ENCODE measurements around the gene VRK1.

DNA sequence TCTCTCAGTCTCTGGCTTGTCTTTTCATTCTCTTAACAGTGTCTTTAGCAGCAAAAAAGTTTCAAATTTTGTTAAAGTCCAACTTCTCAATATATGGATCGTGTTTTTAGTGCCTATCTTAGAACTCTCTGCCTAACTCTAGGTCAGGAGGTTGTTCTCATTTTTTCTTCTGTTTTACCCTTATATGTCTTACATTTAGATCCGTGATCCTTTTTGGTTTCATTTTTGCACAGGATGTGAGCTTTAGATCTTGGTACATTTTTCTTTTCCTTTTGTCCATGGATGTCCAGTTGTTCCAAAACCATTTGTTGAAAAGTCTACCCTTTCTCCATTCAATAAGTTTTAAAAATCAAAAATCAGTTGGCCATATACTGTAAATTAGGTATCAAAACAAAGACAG is 6.8 kb downstream of the VRK1 start:
- TF ChIP-seq, protein P1, sequence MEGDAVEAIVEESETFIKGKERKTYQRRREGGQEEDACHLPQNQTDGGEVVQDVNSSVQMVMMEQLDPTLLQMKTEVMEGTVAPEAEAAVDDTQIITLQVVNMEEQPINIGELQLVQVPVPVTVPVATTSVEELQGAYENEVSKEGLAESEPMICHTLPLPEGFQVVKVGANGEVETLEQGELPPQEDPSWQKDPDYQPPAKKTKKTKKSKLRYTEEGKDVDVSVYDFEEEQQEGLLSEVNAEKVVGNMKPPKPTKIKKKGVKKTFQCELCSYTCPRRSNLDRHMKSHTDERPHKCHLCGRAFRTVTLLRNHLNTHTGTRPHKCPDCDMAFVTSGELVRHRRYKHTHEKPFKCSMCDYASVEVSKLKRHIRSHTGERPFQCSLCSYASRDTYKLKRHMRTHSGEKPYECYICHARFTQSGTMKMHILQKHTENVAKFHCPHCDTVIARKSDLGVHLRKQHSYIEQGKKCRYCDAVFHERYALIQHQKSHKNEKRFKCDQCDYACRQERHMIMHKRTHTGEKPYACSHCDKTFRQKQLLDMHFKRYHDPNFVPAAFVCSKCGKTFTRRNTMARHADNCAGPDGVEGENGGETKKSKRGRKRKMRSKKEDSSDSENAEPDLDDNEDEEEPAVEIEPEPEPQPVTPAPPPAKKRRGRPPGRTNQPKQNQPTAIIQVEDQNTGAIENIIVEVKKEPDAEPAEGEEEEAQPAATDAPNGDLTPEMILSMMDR (IDR thresholded peaks at IDR 0.05): no peak
- TF ChIP-seq POLR2A (IDR thresholded peaks at IDR 0.05): no peak

All from upper lobe of left lung (tissue), 4 donors.